ENCODE results near the gene ZNHIT3.
A peak's percentile ranks its signal among the peaks of the same experiment; 100 is the strongest.

Gene ZNHIT3

DNA sequence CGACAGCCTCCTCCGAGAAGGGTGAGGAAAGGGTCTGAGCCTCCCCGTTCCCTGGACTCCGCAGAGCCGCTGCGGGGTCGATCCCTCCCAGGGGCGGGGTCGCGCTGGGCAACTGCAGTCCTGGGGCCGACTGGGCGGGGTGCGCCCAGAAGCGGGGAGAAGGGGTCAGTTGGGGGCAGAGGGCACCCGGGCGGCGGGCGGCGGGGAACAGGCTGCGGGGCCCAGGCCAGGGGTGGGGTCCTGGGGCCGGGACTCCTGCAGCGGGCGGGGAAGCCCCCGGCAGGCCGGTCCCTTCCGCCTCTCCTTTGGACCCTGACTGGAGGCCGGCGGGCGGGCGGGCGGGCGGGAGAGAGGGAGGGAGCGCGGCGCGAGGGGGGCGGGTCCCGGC, 58.6 kb downstream of the ZNHIT3 start:
- peak in 30 of 56 donors; percentile 67 to 95 (median 86) for DNase-seq

Measured in amygdala (tissue), 56 donors.